GM12878 (cell line): ENCODE data around the gene QRFP. TPM values are rescaled to one million over a fixed set of nuclear protein-coding genes. Genes with fewer than 3 reads are reported as not detected.

Experiments
- ATAC-seq: fragments of 200-7000 bp; cut with Tn5 transposase; 3 replicates; pipeline ENCODE4 v1.9.1; 2020; ENCODE audit warnings: mild to moderate bottlenecking, moderate library complexity
- BruUV-seq: library from RNA; stranded (reverse); fragments of 400-500 nt; replicated peaks from 2 replicates; lab custom pipeline; 2021; lab: Mats Ljungman, UMichigan
- CTCF ChIA-PET: fragments of 300-600 bp; sonication (Branson Sonifier 250); formaldehyde crosslinking; extraction: SDS; loops from one replicate; lab custom pipeline; 2021; ENCODE audit warnings: inconsistent platforms; lab: Yijun Ruan, JAX
- POLR2A ChIA-PET: fragments of 350-600 bp; formaldehyde crosslinking; extraction: SDS; loops from one replicate; lab custom pipeline; 2021; ENCODE audit warnings: inconsistent platforms; lab: Charles Lee
- RAD21 ChIA-PET: fragments of 300-600 bp; sonication (Branson Sonifier 250); formaldehyde crosslinking; loops from one replicate; lab custom pipeline; 2023; ENCODE audit warnings: antibody characterized with exemption; ENCODE audit not compliant: unreplicated experiment; lab: Charles Lee
- SMC1A ChIA-PET: fragments of 300-600 bp; sonication (Branson Sonifier 250); formaldehyde crosslinking; loops from one replicate; lab custom pipeline; 2023; ENCODE audit not compliant: unreplicated experiment, uncharacterized antibody; lab: Charles Lee
- DNase-seq: peaks from one replicate; pipeline ENCODE4 v3.0.0-alpha.2; 2011; ENCODE audit warnings: low read depth, low spot score
- FAIRE-seq: peaks from 3 replicates; lab custom pipeline; 2011; peaks lifted over from hg19 to GRCh38; lab: Jason Lieb, UNC
- H2AFZ ChIP-seq: 2 replicates; pipeline ENCODE4 v1.6.0; 2011; ENCODE audit warnings: low read depth, low read length, control low read depth; ENCODE audit not compliant: control insufficient read depth
- H3K27ac ChIP-seq: 2 replicates; pipeline ENCODE4 v1.5.1; 2011; ENCODE audit warnings: control low read depth; ENCODE audit not compliant: control insufficient read depth, insufficient read depth
- H3K27me3 ChIP-seq, 2 experiments: replicated peaks in 1 of 2; 2 replicates each; pipeline versions ENCODE4 v1.6.0 to v1.6.1; 2011; ENCODE audit warnings: low read length in 1 of 2; ENCODE audit not compliant: control insufficient read depth in 2 of 2, insufficient read depth in 2 of 2
- H3K36me3 ChIP-seq, 2 experiments: 2 replicates each; pipeline ENCODE4 v1.5.1; 2011; ENCODE audit warnings: low read length in 1 of 2; ENCODE audit not compliant: control insufficient read depth in 2 of 2, insufficient read depth in 2 of 2
- H3K4me1 ChIP-seq: 2 replicates; pipeline ENCODE4 v1.6.1; 2011; ENCODE audit warnings: mild to moderate bottlenecking, low read length, moderate library complexity, mixed read lengths; ENCODE audit not compliant: control insufficient read depth, insufficient read depth
- H3K4me2 ChIP-seq: 2 replicates; pipeline ENCODE4 v1.6.0; 2011; ENCODE audit warnings: control low read depth; ENCODE audit not compliant: control insufficient read depth, insufficient read depth
- H3K4me3 ChIP-seq: fragments of 200-600 bp; sonication (generic); 2 replicates; pipeline ENCODE4 v1.5.1; 2016
- H3K79me2 ChIP-seq: 2 replicates; pipeline ENCODE4 v1.6.0; 2011; ENCODE audit warnings: low read length; ENCODE audit not compliant: control insufficient read depth, insufficient read depth
- H3K9ac ChIP-seq: 2 replicates; pipeline ENCODE4 v1.8.0; 2011; ENCODE audit warnings: low read length, control low read depth, mixed read lengths; ENCODE audit not compliant: control insufficient read depth, insufficient read depth
- H3K9me3 ChIP-seq: replicated peaks from 3 replicates; pipeline ENCODE4 v1.5.1; 2011; ENCODE audit warnings: mild to moderate bottlenecking, low read length; ENCODE audit not compliant: control insufficient read depth, insufficient read depth
- H4K20me1 ChIP-seq: 2 replicates; pipeline ENCODE4 v1.6.0; 2011; ENCODE audit not compliant: control insufficient read depth, insufficient read depth
- EGR1 ChIP-seq, 2 experiments: IDR thresholded peaks; 1 replicate in 1 of 2; 2 replicates in 1 of 2; pipeline ENCODE4 v1.6.1; 2011 to 2012; ENCODE audit warnings: low read depth in 2 of 2, low read length in 2 of 2, borderline replicate concordance in 1 of 2, mild to moderate bottlenecking in 1 of 2, moderate library complexity in 1 of 2
- SRF ChIP-seq, 2 experiments: IDR thresholded peaks; 2 replicates each; pipeline ENCODE4 v1.6.1; 2011; ENCODE audit warnings: low read depth in 2 of 2, low read length in 2 of 2, mild to moderate bottlenecking in 1 of 2, moderate library complexity in 1 of 2
- WGBS: methylation state at CpG from one replicate; pipeline ENCODE4 v1.1.6; 2016; ENCODE audit warnings: low lambda C conversion rate; ENCODE audit not compliant: insufficient replicate concordance, insufficient coverage; ENCODE audit errors: missing lambda C conversion rate; 5-methylcytosine and 5-hydroxymethylcytosine counted together
- in situ Hi-C: fragments of 300-500 bp; cut with MboI; formaldehyde crosslinking; loops from 9 replicates; pipeline ENCODE4 v1.14.3; 2018; ENCODE audit warnings: mixed read lengths
- intact Hi-C: fragments of 100-400 bp; cut with micrococcal nuclease; formaldehyde crosslinking; loops from one replicate; pipeline ENCODE4 v1.14.2; 2022; ENCODE audit not compliant: unreplicated experiment
- polyA plus RNA-seq, 11 experiments: library from polyadenylated mRNA; depleted of rRNA in 4 of 11; unstranded in 6 of 11; stranded (reverse) in 5 of 11; fragments of >200 nt; fragmentation: Nextera tagmentation in 4 of 11; fragmentation: Illumina TruSeq in 1 of 11; extraction: Ambion mirVana in 4 of 11; extraction: Trizol in 1 of 11; gene quantifications; 1 replicate in 1 of 11; 2 replicates in 10 of 11; pipeline versions ENCODE4 v1.2.1 to v1.2.3, GENCODE V29; 2011 to 2016; ENCODE audit warnings: inconsistent platforms in 2 of 11, missing spikeins in 2 of 11, low read depth in 1 of 11
- total RNA-seq, 4 experiments: library from RNA; depleted of rRNA in 3 of 4; stranded (reverse); fragments of >200 nt in 3 of 4; fragmentation: Illumina TruSeq in 1 of 4; extraction: Trizol in 1 of 4; gene quantifications; 2 replicates each; pipeline versions ENCODE4 v1.2.1 to v1.2.3, GENCODE V29; 2013 to 2021
- TF ChIP-seq, protein P1 (sequence below): fragments of 450-650 bp; IDR thresholded peaks from 2 replicates; pipeline ENCODE4 v1.6.1; 2017; ENCODE audit warnings: mild to moderate bottlenecking, moderate library complexity

QRFP gene
- total and polyA plus RNA-seq, 10 of the 15 experiments (the other 5 are each of a cell fraction or from before 2014, with no cell fraction given): not detected

DNA sequence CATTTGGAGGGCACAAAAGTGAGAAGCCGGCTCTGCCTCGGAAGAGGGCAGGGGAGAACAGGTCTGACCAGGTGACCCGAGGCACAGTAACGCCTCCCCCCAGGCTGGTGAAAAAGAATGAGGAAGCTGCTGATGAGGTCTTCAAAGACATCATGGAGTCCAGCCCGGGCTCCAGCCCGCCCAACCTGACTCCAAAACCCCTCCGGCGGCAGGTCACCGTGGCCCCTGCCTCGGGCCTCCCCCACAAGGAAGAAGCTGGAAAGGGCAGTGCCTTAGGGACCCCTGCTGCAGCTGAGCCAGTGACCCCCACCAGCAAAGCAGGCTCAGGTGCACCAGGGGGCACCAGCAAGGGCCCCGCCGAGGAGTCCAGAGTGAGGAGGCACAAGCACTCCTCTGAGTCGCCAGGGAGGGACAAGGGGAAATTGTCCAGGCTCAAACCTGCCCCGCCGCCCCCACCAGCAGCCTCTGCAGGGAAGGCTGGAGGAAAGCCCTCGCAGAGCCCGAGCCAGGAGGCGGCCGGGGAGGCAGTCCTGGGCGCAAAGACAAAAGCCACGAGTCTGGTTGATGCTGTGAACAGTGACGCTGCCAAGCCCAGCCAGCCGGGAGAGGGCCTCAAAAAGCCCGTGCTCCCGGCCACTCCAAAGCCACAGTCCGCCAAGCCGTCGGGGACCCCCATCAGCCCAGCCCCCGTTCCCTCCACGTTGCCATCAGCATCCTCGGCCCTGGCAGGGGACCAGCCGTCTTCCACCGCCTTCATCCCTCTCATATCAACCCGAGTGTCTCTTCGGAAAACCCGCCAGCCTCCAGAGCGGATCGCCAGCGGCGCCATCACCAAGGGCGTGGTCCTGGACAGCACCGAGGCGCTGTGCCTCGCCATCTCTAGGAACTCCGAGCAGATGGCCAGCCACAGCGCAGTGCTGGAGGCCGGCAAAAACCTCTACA is 11.8 kb downstream of the QRFP start:
- ChIA-PET RAD21 (no interaction called here), SMC1A (no interaction called here), POLR2A (no interaction called here), CTCF (no interaction called here)
- H3K4me2 ChIP-seq: no peak overlapping the region
- H3K79me2 ChIP-seq: no peaks in the 10 kb centered on the region
- no TSS peak for BruUV-seq
- H2AFZ ChIP-seq: no peak overlapping the region
- no peak overlapping the region for H3K4me3 ChIP-seq
- TF ChIP-seq EGR1 (IDR thresholded peaks at IDR 0.05; ENCODE audit: borderline replicate concordance in 1 of 2, low read depth in 2 of 2, low read length in 2 of 2): no peak
- DNase-seq (no peak), ATAC-seq (no peak), FAIRE-seq (no peak)
- in situ Hi-C loops: no loop called here
- H3K4me1 ChIP-seq: no peaks in the 10 kb centered on the region
- no peaks in the 10 kb centered on the region for H3K27me3 ChIP-seq
- H4K20me1 ChIP-seq: no peaks in the 10 kb centered on the region
- H3K9ac ChIP-seq: no peak overlapping the region
- WGBS: 95% methylated on average over 46 of the region's 47 CpGs
- peaks cover 23 to 39% of the 10 kb centered on the region in 2 experiments for H3K36me3 ChIP-seq
- intact Hi-C loops: no loop called here
- no peak overlapping the region for H3K27ac ChIP-seq
- no peaks in the 10 kb centered on the region for H3K9me3 ChIP-seq

DNA sequence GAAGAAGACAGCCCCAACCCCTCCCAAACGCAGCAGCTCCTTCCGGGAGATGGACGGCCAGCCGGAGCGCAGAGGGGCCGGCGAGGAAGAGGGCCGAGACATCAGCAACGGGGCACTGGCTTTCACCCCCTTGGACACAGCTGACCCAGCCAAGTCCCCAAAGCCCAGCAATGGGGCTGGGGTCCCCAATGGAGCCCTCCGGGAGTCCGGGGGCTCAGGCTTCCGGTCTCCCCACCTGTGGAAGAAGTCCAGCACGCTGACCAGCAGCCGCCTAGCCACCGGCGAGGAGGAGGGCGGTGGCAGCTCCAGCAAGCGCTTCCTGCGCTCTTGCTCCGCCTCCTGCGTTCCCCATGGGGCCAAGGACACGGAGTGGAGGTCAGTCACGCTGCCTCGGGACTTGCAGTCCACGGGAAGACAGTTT is 12.5 kb downstream of the QRFP start:
- FAIRE-seq: no peak
- no peaks in the 10 kb centered on the region for H3K9me3 ChIP-seq
- WGBS: 96% methylated on average over 19 of the region's 25 CpGs
- no peak overlapping the region for H3K27ac ChIP-seq
- POLR2A ChIA-PET: no interaction called here
- SMC1A ChIA-PET: no interaction called here
- peak in 1 of 2 experiments; percentile 29; a peak in 1 of 4 replicates for TF ChIP-seq SRF (IDR thresholded peaks at IDR 0.05; ENCODE audit: low read depth in 2 of 2, low read length in 2 of 2)
- TF ChIP-seq, protein P1, sequence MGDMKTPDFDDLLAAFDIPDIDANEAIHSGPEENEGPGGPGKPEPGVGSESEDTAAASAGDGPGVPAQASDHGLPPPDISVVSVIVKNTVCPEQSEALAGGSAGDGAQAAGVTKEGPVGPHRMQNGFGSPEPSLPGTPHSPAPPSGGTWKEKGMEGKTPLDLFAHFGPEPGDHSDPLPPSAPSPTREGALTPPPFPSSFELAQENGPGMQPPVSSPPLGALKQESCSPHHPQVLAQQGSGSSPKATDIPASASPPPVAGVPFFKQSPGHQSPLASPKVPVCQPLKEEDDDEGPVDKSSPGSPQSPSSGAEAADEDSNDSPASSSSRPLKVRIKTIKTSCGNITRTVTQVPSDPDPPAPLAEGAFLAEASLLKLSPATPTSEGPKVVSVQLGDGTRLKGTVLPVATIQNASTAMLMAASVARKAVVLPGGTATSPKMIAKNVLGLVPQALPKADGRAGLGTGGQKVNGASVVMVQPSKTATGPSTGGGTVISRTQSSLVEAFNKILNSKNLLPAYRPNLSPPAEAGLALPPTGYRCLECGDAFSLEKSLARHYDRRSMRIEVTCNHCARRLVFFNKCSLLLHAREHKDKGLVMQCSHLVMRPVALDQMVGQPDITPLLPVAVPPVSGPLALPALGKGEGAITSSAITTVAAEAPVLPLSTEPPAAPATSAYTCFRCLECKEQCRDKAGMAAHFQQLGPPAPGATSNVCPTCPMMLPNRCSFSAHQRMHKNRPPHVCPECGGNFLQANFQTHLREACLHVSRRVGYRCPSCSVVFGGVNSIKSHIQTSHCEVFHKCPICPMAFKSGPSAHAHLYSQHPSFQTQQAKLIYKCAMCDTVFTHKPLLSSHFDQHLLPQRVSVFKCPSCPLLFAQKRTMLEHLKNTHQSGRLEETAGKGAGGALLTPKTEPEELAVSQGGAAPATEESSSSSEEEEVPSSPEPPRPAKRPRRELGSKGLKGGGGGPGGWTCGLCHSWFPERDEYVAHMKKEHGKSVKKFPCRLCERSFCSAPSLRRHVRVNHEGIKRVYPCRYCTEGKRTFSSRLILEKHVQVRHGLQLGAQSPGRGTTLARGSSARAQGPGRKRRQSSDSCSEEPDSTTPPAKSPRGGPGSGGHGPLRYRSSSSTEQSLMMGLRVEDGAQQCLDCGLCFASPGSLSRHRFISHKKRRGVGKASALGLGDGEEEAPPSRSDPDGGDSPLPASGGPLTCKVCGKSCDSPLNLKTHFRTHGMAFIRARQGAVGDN: no peak
- TF ChIP-seq, all 136 proteins: peak for 1
- Histone ChIP-seq H3K9ac (no peak overlapping the region), H3K27me3 (no peaks in the 10 kb centered on the region), H3K4me2 (no peak overlapping the region), H3K4me3 (no peak overlapping the region), H2AFZ (no peak overlapping the region), H3K36me3 (peaks cover 29 to 40% of the 10 kb centered on the region in 2 experiments), H4K20me1 (no peaks in the 10 kb centered on the region), H3K79me2 (no peaks in the 10 kb centered on the region), H3K4me1 (no peaks in the 10 kb centered on the region)
- in situ Hi-C loops (no loop called here), intact Hi-C loops (no loop called here)
- CTCF ChIA-PET: no interaction called here
- ATAC-seq: no peak
- no peak for DNase-seq
- RAD21 ChIA-PET: no interaction called here
- no TSS peak for BruUV-seq
